AG09309 (cell line): ENCODE results near the gene GLT6D1.

Experiments
- DNase-seq: peaks from one replicate; pipeline ENCODE4 v3.0.0-alpha.2; 2010; ENCODE audit warnings: low read depth
- H3K4me3 ChIP-seq: 2 replicates; pipeline ENCODE4 v1.5.1; 2011; ENCODE audit warnings: mild to moderate bottlenecking, low read depth, low read length, moderate library complexity; ENCODE audit not compliant: control insufficient read depth
- TF ChIP-seq, protein P1 (sequence below): IDR thresholded peaks from 2 replicates; pipeline ENCODE4 v1.5.1; 2011; ENCODE audit warnings: mild to moderate bottlenecking, low read depth, low read length, inconsistent platforms; ENCODE audit not compliant: insufficient read depth, control insufficient read depth; ENCODE audit errors: missing control alignments

GLT6D1 gene

DNA sequence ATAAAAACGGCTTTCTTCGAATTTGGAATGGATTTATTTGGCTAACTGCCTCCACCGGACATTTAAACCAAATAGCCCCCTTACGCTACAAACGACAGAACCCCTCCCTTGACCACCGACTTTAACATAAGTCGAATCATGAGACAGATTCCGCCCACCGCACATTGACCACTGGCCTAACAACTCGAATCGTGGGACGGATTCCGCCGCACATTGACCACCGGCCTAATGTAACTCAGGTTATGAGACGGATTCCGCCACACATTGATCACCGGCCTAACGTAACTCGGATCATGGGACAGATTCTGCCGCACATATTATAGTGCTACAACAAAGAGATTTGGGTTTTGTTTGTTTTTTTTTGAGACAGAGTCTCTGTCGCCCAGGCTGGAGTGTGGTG, 21.1 kb upstream of the GLT6D1 start:
- TF ChIP-seq, protein P1, sequence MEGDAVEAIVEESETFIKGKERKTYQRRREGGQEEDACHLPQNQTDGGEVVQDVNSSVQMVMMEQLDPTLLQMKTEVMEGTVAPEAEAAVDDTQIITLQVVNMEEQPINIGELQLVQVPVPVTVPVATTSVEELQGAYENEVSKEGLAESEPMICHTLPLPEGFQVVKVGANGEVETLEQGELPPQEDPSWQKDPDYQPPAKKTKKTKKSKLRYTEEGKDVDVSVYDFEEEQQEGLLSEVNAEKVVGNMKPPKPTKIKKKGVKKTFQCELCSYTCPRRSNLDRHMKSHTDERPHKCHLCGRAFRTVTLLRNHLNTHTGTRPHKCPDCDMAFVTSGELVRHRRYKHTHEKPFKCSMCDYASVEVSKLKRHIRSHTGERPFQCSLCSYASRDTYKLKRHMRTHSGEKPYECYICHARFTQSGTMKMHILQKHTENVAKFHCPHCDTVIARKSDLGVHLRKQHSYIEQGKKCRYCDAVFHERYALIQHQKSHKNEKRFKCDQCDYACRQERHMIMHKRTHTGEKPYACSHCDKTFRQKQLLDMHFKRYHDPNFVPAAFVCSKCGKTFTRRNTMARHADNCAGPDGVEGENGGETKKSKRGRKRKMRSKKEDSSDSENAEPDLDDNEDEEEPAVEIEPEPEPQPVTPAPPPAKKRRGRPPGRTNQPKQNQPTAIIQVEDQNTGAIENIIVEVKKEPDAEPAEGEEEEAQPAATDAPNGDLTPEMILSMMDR, result no peak
- H3K4me3 ChIP-seq, result no peak overlapping the region
- DNase-seq, result no peak

DNA sequence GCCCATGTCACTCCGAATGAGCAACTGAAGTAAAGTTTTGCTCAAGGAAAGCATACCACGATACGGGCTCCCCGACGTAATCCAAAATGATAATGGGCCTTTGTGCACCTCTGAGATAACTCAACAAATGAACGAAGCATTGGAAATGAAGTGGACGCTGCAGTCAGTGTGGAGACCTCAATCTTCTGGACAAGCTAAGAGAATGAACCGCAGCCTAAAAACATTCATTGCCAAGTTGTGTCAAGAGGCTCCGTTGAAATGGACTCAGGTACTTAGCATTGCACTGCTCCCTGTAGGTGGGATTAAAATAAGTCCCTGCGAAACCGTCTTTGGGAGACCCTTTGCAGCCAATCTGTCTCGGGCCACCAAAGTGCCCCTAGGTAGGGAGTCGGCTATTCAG, 19.9 kb upstream of the GLT6D1 start:
- no peak overlapping the region for H3K4me3 ChIP-seq
- TF ChIP-seq, protein P1, result no peak

DNA sequence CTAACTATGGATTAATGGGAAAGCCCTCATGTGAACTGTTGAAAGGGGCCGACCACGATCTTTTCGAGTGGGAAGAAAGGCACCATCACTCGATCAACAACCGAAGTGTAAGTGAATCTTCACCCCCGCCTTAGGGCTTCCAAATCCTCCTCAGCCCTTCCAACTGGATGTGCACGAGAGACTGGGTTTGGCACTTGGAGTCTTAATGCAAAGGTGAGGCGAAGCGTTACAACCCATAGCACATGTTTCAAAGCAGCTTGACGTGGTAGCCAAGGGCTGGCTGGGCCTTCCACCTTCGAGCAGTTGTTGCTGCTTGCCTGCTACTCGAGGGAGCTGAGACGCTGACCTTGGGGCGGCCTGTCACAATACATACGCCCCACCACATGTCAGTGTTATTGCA, 18.1 kb upstream of the GLT6D1 start:
- TF ChIP-seq, protein P1, result no peak
- H3K4me3 ChIP-seq, result no peak overlapping the region
- no peak for DNase-seq

More for the DNA sequence above, 19.9 kb upstream of the GLT6D1 start:
- DNase-seq, result no peak

DNA sequence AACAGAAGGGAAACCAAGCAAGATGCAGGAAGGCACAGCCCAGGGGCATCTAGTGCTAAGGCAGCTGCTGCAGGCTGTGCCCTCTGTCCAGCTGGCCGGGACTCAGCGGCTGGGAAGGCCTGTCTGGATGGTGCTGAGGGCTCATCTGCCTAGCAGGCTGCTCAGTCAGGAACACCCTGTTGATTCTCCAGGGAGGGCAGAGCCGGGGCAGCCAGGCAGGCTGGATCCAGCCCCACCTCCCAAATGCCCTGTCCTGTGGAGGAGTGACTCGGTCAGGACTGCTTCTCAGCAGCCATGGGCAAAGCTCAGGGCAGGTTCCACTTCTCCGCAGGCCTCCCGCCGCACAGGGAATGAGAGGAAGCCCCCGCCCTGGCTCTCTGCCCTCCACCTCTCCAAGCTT, 16.0 kb upstream of the GLT6D1 start:
- H3K4me3 ChIP-seq, result no peak overlapping the region
- TF ChIP-seq, protein P1, result no peak
- DNase-seq, result no peak

DNA sequence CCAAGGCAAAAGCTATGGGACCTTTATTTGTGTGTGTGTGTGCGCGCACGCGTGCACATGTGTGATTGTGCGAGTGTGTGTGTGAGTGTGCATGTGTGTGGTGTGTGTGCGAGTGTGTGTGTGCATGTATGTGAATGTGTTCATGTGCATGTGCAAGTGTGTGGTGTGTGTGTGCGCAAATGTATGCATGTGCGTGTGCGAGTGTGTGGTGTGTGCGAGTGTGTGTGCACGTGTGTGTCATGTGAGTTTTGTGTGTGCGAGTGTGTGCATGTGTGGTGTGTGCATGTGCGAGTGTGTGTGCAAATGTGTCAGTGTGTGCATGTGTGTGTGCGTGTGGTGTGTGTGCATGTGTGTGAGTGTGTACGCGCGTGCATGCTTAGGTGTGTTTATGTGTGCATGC, 11.1 kb upstream of the GLT6D1 start:
- no peak for DNase-seq
- TF ChIP-seq, protein P1, result no peak
- no peak overlapping the region for H3K4me3 ChIP-seq

DNA sequence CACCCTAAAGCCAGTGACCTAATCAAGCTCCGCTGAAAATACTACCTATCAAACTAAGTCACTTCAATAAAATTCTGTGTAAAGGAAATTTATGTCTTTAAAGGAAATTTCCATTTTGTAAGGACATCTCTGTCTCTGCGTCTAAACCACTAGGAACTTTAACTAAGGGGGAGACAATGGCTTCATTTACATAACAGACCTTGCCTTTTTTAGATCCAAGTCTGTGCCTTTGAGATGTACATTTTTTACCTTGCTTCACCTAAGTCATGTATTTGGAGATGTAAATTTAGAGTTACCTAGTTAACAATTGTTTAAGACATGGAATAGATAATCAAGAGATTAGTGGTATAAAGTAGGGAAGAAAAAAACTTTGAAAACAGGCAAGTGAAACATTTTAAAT, 10.2 kb upstream of the GLT6D1 start:
- TF ChIP-seq, protein P1, result no peak
- H3K4me3 ChIP-seq, result no peak overlapping the region

More for the DNA sequence above, 10.2 kb upstream of the GLT6D1 start:
- DNase-seq, result no peak
